HL-60 (cell line): Measurements from ENCODE around the gene OFD1.

Source experiments
- DNase-seq, 2 experiments: peaks; one replicate each; pipeline ENCODE4 v3.0.0-alpha.2; 2010 to 2020; ENCODE audit warnings: low read depth in 1 of 2, low spot score in 1 of 2
- H3K27ac ChIP-seq: fragments of 250-450 bp; sonication (Bioruptor Pico); replicated peaks from 2 replicates; pipeline ENCODE4 v1.5.1; 2020; ENCODE audit warnings: mild to moderate bottlenecking, moderate library complexity
- H3K27me3 ChIP-seq: fragments of 250-450 bp; sonication (Bioruptor Pico); 2 replicates; pipeline ENCODE4 v1.5.1; 2021; ENCODE audit warnings: mild to moderate bottlenecking, moderate library complexity; ENCODE audit not compliant: insufficient read depth, poor library complexity, severe bottlenecking
- H3K4me3 ChIP-seq: replicated peaks from 2 replicates; pipeline ENCODE4 v1.5.1; 2011; ENCODE audit warnings: mild to moderate bottlenecking, control low read depth, low read length; ENCODE audit not compliant: insufficient read depth
- GABPA ChIP-seq: IDR thresholded peaks from 2 replicates; pipeline ENCODE4 v1.6.1; 2012; ENCODE audit warnings: low read depth
- POLR2AphosphoS5 ChIP-seq: IDR thresholded peaks from 2 replicates; pipeline ENCODE4 v1.6.1; 2012; ENCODE audit warnings: low read depth
- SPI1 ChIP-seq: IDR thresholded peaks from 2 replicates; pipeline ENCODE4 v1.6.1; 2012; ENCODE audit warnings: low read depth, mild to moderate bottlenecking, borderline replicate concordance
- TF ChIP-seq, protein P1 (sequence below): IDR thresholded peaks from one replicate; pipeline ENCODE4 v1.5.1; 2011; ENCODE audit warnings: low read length, control low read depth, inconsistent platforms; ENCODE audit not compliant: insufficient read depth
- TF ChIP-seq, protein P2 (sequence below): IDR thresholded peaks from 2 replicates; pipeline ENCODE4 v1.6.1; 2012; ENCODE audit warnings: low read depth; ENCODE audit not compliant: insufficient replicate concordance

Gene OFD1

DNA sequence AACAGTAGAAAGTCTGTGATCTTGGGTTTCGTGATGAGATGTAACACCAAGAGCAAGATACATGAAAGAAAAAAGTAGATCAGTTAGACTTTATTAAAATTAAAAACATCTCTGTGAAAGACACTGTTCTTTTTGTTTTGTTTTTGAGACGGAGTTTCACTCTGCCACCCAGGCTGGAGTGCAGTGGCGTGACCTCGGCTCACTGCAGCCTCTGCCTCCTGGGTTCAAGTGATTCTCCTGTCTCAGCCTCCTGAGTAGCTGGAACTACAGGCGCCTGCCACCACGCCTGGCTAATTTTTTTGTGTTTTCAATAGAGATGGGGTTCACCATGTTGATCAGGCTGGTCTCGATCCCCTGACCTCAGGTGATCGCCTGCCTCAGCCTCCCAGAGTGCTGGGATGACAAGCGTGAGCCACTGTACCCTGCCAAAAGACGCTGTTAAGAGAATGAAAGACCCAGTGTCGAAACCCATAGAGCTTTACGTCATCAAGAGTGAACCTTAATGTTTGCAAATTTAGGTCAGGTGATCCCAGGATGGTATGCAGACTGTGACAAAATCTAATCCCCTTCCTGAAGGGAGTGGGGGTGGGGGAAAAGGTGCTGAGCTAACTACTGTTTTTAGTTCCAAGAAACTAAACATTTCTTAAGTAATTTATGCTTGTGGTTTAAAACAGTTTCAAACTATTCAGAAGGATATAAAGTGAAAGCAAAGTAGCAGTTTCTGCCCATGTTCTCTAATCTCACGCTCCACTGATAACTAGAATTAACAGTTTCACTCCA lies 8.0 kb downstream of the OFD1 start:
- no peaks in the 10 kb centered on the region for H3K27me3 ChIP-seq
- DNase-seq, result peak in 1 of 2 experiments; percentile 59
- TF ChIP-seq, protein P1, sequence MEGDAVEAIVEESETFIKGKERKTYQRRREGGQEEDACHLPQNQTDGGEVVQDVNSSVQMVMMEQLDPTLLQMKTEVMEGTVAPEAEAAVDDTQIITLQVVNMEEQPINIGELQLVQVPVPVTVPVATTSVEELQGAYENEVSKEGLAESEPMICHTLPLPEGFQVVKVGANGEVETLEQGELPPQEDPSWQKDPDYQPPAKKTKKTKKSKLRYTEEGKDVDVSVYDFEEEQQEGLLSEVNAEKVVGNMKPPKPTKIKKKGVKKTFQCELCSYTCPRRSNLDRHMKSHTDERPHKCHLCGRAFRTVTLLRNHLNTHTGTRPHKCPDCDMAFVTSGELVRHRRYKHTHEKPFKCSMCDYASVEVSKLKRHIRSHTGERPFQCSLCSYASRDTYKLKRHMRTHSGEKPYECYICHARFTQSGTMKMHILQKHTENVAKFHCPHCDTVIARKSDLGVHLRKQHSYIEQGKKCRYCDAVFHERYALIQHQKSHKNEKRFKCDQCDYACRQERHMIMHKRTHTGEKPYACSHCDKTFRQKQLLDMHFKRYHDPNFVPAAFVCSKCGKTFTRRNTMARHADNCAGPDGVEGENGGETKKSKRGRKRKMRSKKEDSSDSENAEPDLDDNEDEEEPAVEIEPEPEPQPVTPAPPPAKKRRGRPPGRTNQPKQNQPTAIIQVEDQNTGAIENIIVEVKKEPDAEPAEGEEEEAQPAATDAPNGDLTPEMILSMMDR, result no peak
- TF ChIP-seq SPI1, result no peak
- no peak for TF ChIP-seq GABPA
- TF ChIP-seq, protein P2, sequence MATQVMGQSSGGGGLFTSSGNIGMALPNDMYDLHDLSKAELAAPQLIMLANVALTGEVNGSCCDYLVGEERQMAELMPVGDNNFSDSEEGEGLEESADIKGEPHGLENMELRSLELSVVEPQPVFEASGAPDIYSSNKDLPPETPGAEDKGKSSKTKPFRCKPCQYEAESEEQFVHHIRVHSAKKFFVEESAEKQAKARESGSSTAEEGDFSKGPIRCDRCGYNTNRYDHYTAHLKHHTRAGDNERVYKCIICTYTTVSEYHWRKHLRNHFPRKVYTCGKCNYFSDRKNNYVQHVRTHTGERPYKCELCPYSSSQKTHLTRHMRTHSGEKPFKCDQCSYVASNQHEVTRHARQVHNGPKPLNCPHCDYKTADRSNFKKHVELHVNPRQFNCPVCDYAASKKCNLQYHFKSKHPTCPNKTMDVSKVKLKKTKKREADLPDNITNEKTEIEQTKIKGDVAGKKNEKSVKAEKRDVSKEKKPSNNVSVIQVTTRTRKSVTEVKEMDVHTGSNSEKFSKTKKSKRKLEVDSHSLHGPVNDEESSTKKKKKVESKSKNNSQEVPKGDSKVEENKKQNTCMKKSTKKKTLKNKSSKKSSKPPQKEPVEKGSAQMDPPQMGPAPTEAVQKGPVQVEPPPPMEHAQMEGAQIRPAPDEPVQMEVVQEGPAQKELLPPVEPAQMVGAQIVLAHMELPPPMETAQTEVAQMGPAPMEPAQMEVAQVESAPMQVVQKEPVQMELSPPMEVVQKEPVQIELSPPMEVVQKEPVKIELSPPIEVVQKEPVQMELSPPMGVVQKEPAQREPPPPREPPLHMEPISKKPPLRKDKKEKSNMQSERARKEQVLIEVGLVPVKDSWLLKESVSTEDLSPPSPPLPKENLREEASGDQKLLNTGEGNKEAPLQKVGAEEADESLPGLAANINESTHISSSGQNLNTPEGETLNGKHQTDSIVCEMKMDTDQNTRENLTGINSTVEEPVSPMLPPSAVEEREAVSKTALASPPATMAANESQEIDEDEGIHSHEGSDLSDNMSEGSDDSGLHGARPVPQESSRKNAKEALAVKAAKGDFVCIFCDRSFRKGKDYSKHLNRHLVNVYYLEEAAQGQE, result no peak
- TF ChIP-seq POLR2AphosphoS5, result no peak
- H3K27ac ChIP-seq, result peak overlapping the region; percentile 54
- H3K4me3 ChIP-seq, result no peak overlapping the region

DNA sequence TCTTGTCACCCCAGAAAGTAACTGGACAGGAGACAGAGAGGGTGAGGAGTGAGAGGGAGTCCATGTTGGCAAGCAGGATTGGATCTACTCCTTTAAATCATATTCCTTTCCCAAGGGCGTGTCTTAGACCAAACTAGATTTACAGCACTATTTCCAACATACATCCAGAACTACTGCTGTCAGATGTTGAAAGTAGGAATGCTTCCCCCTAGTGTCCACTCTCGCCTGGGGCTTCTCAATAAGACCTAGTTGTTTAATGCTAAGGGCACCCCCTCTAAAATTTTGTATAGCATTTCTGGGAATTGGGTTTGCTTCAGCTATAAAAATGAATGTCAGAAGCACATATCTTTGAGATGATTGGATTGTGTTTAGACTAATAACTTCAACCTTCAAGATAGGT lies 13.3 kb downstream of the OFD1 start:
- TF ChIP-seq, protein P1, result peak; percentile 18
- TF ChIP-seq POLR2AphosphoS5, result no peak
- Histone ChIP-seq H3K27ac (no peak overlapping the region), H3K27me3 (no peaks in the 10 kb centered on the region), H3K4me3 (no peak overlapping the region)
- DNase-seq, result peak in 1 of 2 experiments; percentile 48

DNA sequence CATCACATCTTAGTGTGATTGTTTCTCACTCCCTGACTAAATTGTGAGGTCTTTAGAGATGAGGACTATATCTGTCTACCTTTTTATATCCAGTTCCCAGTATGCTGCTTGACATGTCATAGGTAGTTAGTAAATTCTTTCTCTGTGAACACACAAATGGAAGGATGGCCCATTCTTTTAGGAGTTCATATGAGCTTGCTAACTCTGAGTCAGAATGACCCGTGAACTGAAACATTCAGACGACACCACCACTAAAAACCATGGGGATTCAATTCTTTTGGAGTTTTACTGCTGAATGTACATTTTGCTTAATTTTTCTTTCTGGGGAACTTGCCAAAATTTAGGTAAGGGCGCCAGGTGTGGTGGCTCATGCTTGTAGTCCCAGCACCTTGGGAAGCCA lies 13.9 kb downstream of the OFD1 start:
- no peak for DNase-seq
- H3K4me3 ChIP-seq, result no peak overlapping the region
- H3K27ac ChIP-seq, result no peak overlapping the region

More for the DNA sequence above, 13.9 kb downstream of the OFD1 start:
- TF ChIP-seq SPI1 (no peak), POLR2AphosphoS5 (no peak), GABPA (no peak)
- TF ChIP-seq, protein P2, result no peak
- TF ChIP-seq, protein P1, result no peak
- no peaks in the 10 kb centered on the region for H3K27me3 ChIP-seq
